Measurements from ENCODE around the gene SPRY2.

The SPRY2 gene

DNA sequence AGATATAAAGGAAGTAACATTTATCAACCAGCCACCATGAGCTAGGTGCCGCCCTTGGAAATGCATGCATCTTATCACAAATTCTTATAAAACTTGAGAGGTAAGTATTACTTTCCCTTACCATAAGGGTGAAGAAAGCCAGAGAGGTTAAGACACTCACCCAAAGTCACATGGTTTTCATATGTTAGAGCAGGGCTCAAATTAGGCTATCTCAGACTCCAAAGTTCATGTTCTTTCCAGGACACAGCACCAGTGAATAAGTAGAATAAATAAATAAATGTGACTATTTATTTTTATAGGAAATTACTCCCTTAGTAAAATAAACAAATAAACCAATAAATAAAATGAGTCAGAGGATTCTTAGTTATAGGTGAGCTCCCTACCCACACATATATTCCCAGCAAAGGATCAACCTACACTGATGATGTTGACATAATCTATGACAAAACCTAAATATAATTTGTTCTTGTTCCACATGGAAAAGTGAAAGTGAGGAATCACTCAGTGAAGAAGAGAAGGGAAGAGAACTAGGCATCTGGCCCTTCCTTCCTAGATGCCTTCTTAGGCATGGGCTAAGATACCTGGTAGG is 27.2 kb downstream of the SPRY2 start:
- H3K4me3 ChIP-seq (ENCODE audit: insufficient read depth in 1 of 2, low read depth in 1 of 2, low read length in 2 of 2): no peak overlapping the region
- WGBS: no CpG with 5 or more reads among the region's 1 CpG

GRCh38 chr13:80312967-80313366 is 28.0 kb downstream of the SPRY2 start:
- no peak overlapping the region for H3K23ac ChIP-seq (ENCODE audit: low read length in 2 of 2)
- H3K4me3 ChIP-seq (ENCODE audit: insufficient read depth in 1 of 2, low read depth in 1 of 2, low read length in 2 of 2): no peak overlapping the region
- no peaks in the 10 kb centered on the region for H3K36me3 ChIP-seq (ENCODE audit: control insufficient read depth in 1 of 2, insufficient read depth in 2 of 2, low read depth in 1 of 2, low read length in 2 of 2)
- H3K4me1 ChIP-seq (ENCODE audit: control insufficient read depth, insufficient read depth, low read depth, low read length): peaks cover 3% of the 10 kb centered on the region
- H2BK5ac ChIP-seq (ENCODE audit: low read depth, low read length, poor library complexity, severe bottlenecking): no peak overlapping the region
- H3K79me1 ChIP-seq (replicated peaks; ENCODE audit: low read length, poor library complexity, severe bottlenecking): peaks cover 2% of the 10 kb centered on the region
- WGBS: 49% methylated on average over 3 of the region's 3 CpGs
- no peak overlapping the region for H3K18ac ChIP-seq (ENCODE audit: low read depth in 1 of 2, low read length in 2 of 2)
- no peak overlapping the region for H2BK120ac ChIP-seq (ENCODE audit: low read depth, low read length)
- no peaks in the 10 kb centered on the region for H3K9me3 ChIP-seq (ENCODE audit: control insufficient read depth, low read length)
- no peak overlapping the region for H3K4me2 ChIP-seq (ENCODE audit: low read length, poor library complexity, severe bottlenecking)
- no peak overlapping the region for H4K8ac ChIP-seq (ENCODE audit: low read length)
- H2BK15ac ChIP-seq (ENCODE audit: low read depth, poor library complexity, severe bottlenecking): no peak overlapping the region
- no peak overlapping the region for H3K14ac ChIP-seq (ENCODE audit: low read length in 2 of 2)
- H2BK12ac ChIP-seq (ENCODE audit: low read length in 2 of 2): no peak overlapping the region
- no peak overlapping the region for H3K4ac ChIP-seq (ENCODE audit: low read depth in 1 of 2, low read length in 2 of 2)
- H3K27ac ChIP-seq (ENCODE audit: low read length, poor library complexity, severe bottlenecking): no peak overlapping the region
- no peak overlapping the region for H2AFZ ChIP-seq (ENCODE audit: low read depth, low read length)
- no peak overlapping the region for H3K9ac ChIP-seq (ENCODE audit: low read length)
- DNase-seq: no peak
- no peaks in the 10 kb centered on the region for H3K27me3 ChIP-seq (ENCODE audit: control insufficient read depth in 1 of 2, insufficient read depth in 1 of 2, low read length in 2 of 2)
- no peak overlapping the region for H2AK5ac ChIP-seq (ENCODE audit: low read length, severe bottlenecking)
- no peak overlapping the region for H4K91ac ChIP-seq (ENCODE audit: low read length)

More for the DNA sequence above, 27.2 kb downstream of the SPRY2 start:
- no peaks in the 10 kb centered on the region for H3K27me3 ChIP-seq (ENCODE audit: control insufficient read depth in 1 of 2, insufficient read depth in 1 of 2, low read length in 2 of 2)
- H3K4me2 ChIP-seq (ENCODE audit: low read length, poor library complexity, severe bottlenecking): no peak overlapping the region
- no peak overlapping the region for H2BK5ac ChIP-seq (ENCODE audit: low read depth, low read length, poor library complexity, severe bottlenecking)
- H3K36me3 ChIP-seq (ENCODE audit: control insufficient read depth in 1 of 2, insufficient read depth in 2 of 2, low read depth in 1 of 2, low read length in 2 of 2): no peaks in the 10 kb centered on the region
- no peak overlapping the region for H4K8ac ChIP-seq (ENCODE audit: low read length)
- no peak overlapping the region for H2BK120ac ChIP-seq (ENCODE audit: low read depth, low read length)
- no peak overlapping the region for H2BK12ac ChIP-seq (ENCODE audit: low read length in 2 of 2)
- H2AK5ac ChIP-seq (ENCODE audit: low read length, severe bottlenecking): no peak overlapping the region
- no peaks in the 10 kb centered on the region for H3K9me3 ChIP-seq (ENCODE audit: control insufficient read depth, low read length)
- no peak for DNase-seq
- H3K79me1 ChIP-seq (replicated peaks; ENCODE audit: low read length, poor library complexity, severe bottlenecking): peaks cover 2% of the 10 kb centered on the region
- H3K27ac ChIP-seq (ENCODE audit: low read length, poor library complexity, severe bottlenecking): no peak overlapping the region
- no peak overlapping the region for H3K9ac ChIP-seq (ENCODE audit: low read length)
- H3K23ac ChIP-seq (ENCODE audit: low read length in 2 of 2): no peak overlapping the region
- no peak overlapping the region for H3K18ac ChIP-seq (ENCODE audit: low read depth in 1 of 2, low read length in 2 of 2)
- peaks cover 3% of the 10 kb centered on the region for H3K4me1 ChIP-seq (ENCODE audit: control insufficient read depth, insufficient read depth, low read depth, low read length)
- no peak overlapping the region for H2AFZ ChIP-seq (ENCODE audit: low read depth, low read length)
- no peak overlapping the region for H3K14ac ChIP-seq (ENCODE audit: low read length in 2 of 2)
- H2BK15ac ChIP-seq (ENCODE audit: low read depth, poor library complexity, severe bottlenecking): no peak overlapping the region
- H4K91ac ChIP-seq (ENCODE audit: low read length): no peak overlapping the region
- no peak overlapping the region for H3K4ac ChIP-seq (ENCODE audit: low read depth in 1 of 2, low read length in 2 of 2)

GRCh38 chr13:80312012-80312704 is 28.8 kb downstream of the SPRY2 start:
- no peak overlapping the region for H2AK5ac ChIP-seq (ENCODE audit: low read length, severe bottlenecking)
- no peak overlapping the region for H3K23ac ChIP-seq (ENCODE audit: low read length in 2 of 2)
- H4K8ac ChIP-seq (ENCODE audit: low read length): no peak overlapping the region
- H3K4me2 ChIP-seq (ENCODE audit: low read length, poor library complexity, severe bottlenecking): no peak overlapping the region
- H3K9ac ChIP-seq (ENCODE audit: low read length): no peak overlapping the region
- H3K4me3 ChIP-seq (ENCODE audit: insufficient read depth in 1 of 2, low read depth in 1 of 2, low read length in 2 of 2): no peak overlapping the region
- no peak for DNase-seq
- no peak overlapping the region for H2BK15ac ChIP-seq (ENCODE audit: low read depth, poor library complexity, severe bottlenecking)
- no peaks in the 10 kb centered on the region for H3K9me3 ChIP-seq (ENCODE audit: control insufficient read depth, low read length)
- peaks cover under 1% of the 10 kb centered on the region for H3K79me1 ChIP-seq (replicated peaks; ENCODE audit: low read length, poor library complexity, severe bottlenecking)
- H3K18ac ChIP-seq (ENCODE audit: low read depth in 1 of 2, low read length in 2 of 2): no peak overlapping the region
- H2BK5ac ChIP-seq (ENCODE audit: low read depth, low read length, poor library complexity, severe bottlenecking): no peak overlapping the region
- peaks cover 3% of the 10 kb centered on the region for H3K4me1 ChIP-seq (ENCODE audit: control insufficient read depth, insufficient read depth, low read depth, low read length)
- H4K91ac ChIP-seq (ENCODE audit: low read length): no peak overlapping the region
- H3K4ac ChIP-seq (ENCODE audit: low read depth in 1 of 2, low read length in 2 of 2): no peak overlapping the region
- H3K27me3 ChIP-seq (ENCODE audit: control insufficient read depth in 1 of 2, insufficient read depth in 1 of 2, low read length in 2 of 2): no peaks in the 10 kb centered on the region
- no peaks in the 10 kb centered on the region for H3K36me3 ChIP-seq (ENCODE audit: control insufficient read depth in 1 of 2, insufficient read depth in 2 of 2, low read depth in 1 of 2, low read length in 2 of 2)
- no peak overlapping the region for H3K14ac ChIP-seq (ENCODE audit: low read length in 2 of 2)
- no peak overlapping the region for H2BK120ac ChIP-seq (ENCODE audit: low read depth, low read length)
- WGBS: 94% methylated on average over 5 of the region's 5 CpGs
- H2AFZ ChIP-seq (ENCODE audit: low read depth, low read length): no peak overlapping the region
- H2BK12ac ChIP-seq (ENCODE audit: low read length in 2 of 2): no peak overlapping the region
- no peak overlapping the region for H3K27ac ChIP-seq (ENCODE audit: low read length, poor library complexity, severe bottlenecking)

- no peaks in the 10 kb centered on the region for H3K27me3 ChIP-seq (ENCODE audit: control insufficient read depth in 1 of 2, insufficient read depth in 1 of 2, low read length in 2 of 2)
- H2AK5ac ChIP-seq (ENCODE audit: low read length, severe bottlenecking): no peak overlapping the region
- no peak overlapping the region for H2BK120ac ChIP-seq (ENCODE audit: low read depth, low read length)
- H3K4ac ChIP-seq (ENCODE audit: low read depth in 1 of 2, low read length in 2 of 2): no peak overlapping the region
- no peaks in the 10 kb centered on the region for H3K79me1 ChIP-seq (replicated peaks; ENCODE audit: low read length, poor library complexity, severe bottlenecking)
- WGBS: 75% methylated on average over 2 of the region's 3 CpGs
- H3K9ac ChIP-seq (ENCODE audit: low read length): no peak overlapping the region
- no peak overlapping the region for H3K18ac ChIP-seq (ENCODE audit: low read depth in 1 of 2, low read length in 2 of 2)
- no peaks in the 10 kb centered on the region for H3K9me3 ChIP-seq (ENCODE audit: control insufficient read depth, low read length)
- no peak overlapping the region for H3K27ac ChIP-seq (ENCODE audit: low read length, poor library complexity, severe bottlenecking)
- H3K4me1 ChIP-seq (ENCODE audit: control insufficient read depth, insufficient read depth, low read depth, low read length): peaks cover 3% of the 10 kb centered on the region
- H2BK15ac ChIP-seq (ENCODE audit: low read depth, poor library complexity, severe bottlenecking): no peak overlapping the region
- no peaks in the 10 kb centered on the region for H3K36me3 ChIP-seq (ENCODE audit: control insufficient read depth in 1 of 2, insufficient read depth in 2 of 2, low read depth in 1 of 2, low read length in 2 of 2)
- peak overlapping the region; percentile 42 for H4K8ac ChIP-seq (ENCODE audit: low read length)
- H2AFZ ChIP-seq (ENCODE audit: low read depth, low read length): no peak overlapping the region
- H3K23ac ChIP-seq (ENCODE audit: low read length in 2 of 2): no peak overlapping the region
- no peak overlapping the region for H2BK5ac ChIP-seq (ENCODE audit: low read depth, low read length, poor library complexity, severe bottlenecking)
- no peak overlapping the region for H4K91ac ChIP-seq (ENCODE audit: low read length)
- H2BK12ac ChIP-seq (ENCODE audit: low read length in 2 of 2): no peak overlapping the region
- H3K14ac ChIP-seq (ENCODE audit: low read length in 2 of 2): no peak overlapping the region
- no peak overlapping the region for H3K4me3 ChIP-seq (ENCODE audit: insufficient read depth in 1 of 2, low read depth in 1 of 2, low read length in 2 of 2)
- no peak overlapping the region for H3K4me2 ChIP-seq (ENCODE audit: low read length, poor library complexity, severe bottlenecking)
- no peak for DNase-seq
These were observed 31.0 kb downstream of the SPRY2 start for GRCh38 chr13:80309926-80310325.

Data from mesenchymal stem cell (in vitro differentiated cells and primary cell).